Measurements from ENCODE around the gene ALG10B.
"Not testable (repeated sequence)": the region's sequence is repeated elsewhere in the genome, so short reads cannot be mapped to it uniquely, and the experiment has no call there.

ALG10B gene

GRCh38 chr12:38316391-38317129 is at the start of gene ALG10B:
ALG10B (plus strand) TSS chr12:38316774; CDS start chr12:38316894, 120 bp downstream.
- peak; percentile 58 for DNase-seq (ENCODE audit: low spot score)

- DNase-seq (ENCODE audit: low spot score): no peak
These were observed 48.0 kb upstream of the ALG10B start for GRCh38 chr12:38268612-38269011.

- no peak for DNase-seq (ENCODE audit: low spot score)
These were observed 46.7 kb upstream of the ALG10B start for GRCh38 chr12:38269897-38270296.

- no peak for DNase-seq (ENCODE audit: low spot score)
These were observed 36.8 kb upstream of the ALG10B start for GRCh38 chr12:38279756-38280155.

GRCh38 chr12:38282886-38283285 is 33.7 kb upstream of the ALG10B start:
- no peak for DNase-seq (ENCODE audit: low spot score)

- no peak for DNase-seq (ENCODE audit: low spot score)
These were observed 27.2 kb upstream of the ALG10B start for GRCh38 chr12:38289396-38289795.

- DNase-seq (ENCODE audit: low spot score): no peak
These were observed 25.4 kb upstream of the ALG10B start for GRCh38 chr12:38291160-38291559.

- DNase-seq (ENCODE audit: low spot score): not testable (repeated sequence)
These were observed 13.6 kb upstream of the ALG10B start for GRCh38 chr12:38302972-38303371.

- DNase-seq (ENCODE audit: low spot score): not testable (repeated sequence)
These were observed 5.4 kb downstream of the ALG10B start for GRCh38 chr12:38321966-38322365.

GRCh38 chr12:38324912-38325311 is 8.3 kb downstream of the ALG10B start:
- no peak for DNase-seq (ENCODE audit: low spot score)

- no peak for DNase-seq (ENCODE audit: low spot score)
These were observed 10.8 kb downstream of the ALG10B start for GRCh38 chr12:38327356-38327755.

GRCh38 chr12:38328306-38328895 is 11.8 kb downstream of the ALG10B start:
- DNase-seq (ENCODE audit: low spot score): no peak

- not testable (repeated sequence) for DNase-seq (ENCODE audit: low spot score)
These were observed 13.8 kb downstream of the ALG10B start for GRCh38 chr12:38330414-38330813.

GRCh38 chr12:38332814-38333213 is 16.2 kb downstream of the ALG10B start:
- DNase-seq (ENCODE audit: low spot score): no peak

- DNase-seq (ENCODE audit: low spot score): no peak
These were observed 25.9 kb downstream of the ALG10B start for GRCh38 chr12:38342444-38342843.

- not testable (repeated sequence) for DNase-seq (ENCODE audit: low spot score)
These were observed 26.7 kb downstream of the ALG10B start for GRCh38 chr12:38343256-38343655.

- not testable (repeated sequence) for DNase-seq (ENCODE audit: low spot score)
These were observed 27.3 kb downstream of the ALG10B start for GRCh38 chr12:38343916-38344315.

GRCh38 chr12:38350342-38351174 is 34.0 kb downstream of the ALG10B start:
- no peak for DNase-seq (ENCODE audit: low spot score)

- not testable (repeated sequence) for DNase-seq (ENCODE audit: low spot score)
These were observed 34.6 kb downstream of the ALG10B start for GRCh38 chr12:38351175-38351508.

GRCh38 chr12:38367506-38367905 is 50.9 kb downstream of the ALG10B start:
- no peak for DNase-seq (ENCODE audit: low spot score)

- DNase-seq (ENCODE audit: low spot score): no peak
These were observed 53.7 kb downstream of the ALG10B start for GRCh38 chr12:38370311-38370710.

- DNase-seq (ENCODE audit: low spot score): no peak
These were observed 57.2 kb downstream of the ALG10B start for GRCh38 chr12:38373784-38374183.

- no peak for DNase-seq (ENCODE audit: low spot score)
These were observed 58.2 kb downstream of the ALG10B start for GRCh38 chr12:38374751-38375150.
